Measurements from ENCODE around the gene HAAO. TPM values are rescaled to one million over a fixed set of nuclear protein-coding genes. Genes with fewer than 3 reads are reported as not detected.
A peak's percentile ranks its signal among the peaks of the same experiment; 100 is the strongest.

HAAO gene
- total RNA-seq, 1 donor from 2014 or later: 0.86 TPM

DNA sequence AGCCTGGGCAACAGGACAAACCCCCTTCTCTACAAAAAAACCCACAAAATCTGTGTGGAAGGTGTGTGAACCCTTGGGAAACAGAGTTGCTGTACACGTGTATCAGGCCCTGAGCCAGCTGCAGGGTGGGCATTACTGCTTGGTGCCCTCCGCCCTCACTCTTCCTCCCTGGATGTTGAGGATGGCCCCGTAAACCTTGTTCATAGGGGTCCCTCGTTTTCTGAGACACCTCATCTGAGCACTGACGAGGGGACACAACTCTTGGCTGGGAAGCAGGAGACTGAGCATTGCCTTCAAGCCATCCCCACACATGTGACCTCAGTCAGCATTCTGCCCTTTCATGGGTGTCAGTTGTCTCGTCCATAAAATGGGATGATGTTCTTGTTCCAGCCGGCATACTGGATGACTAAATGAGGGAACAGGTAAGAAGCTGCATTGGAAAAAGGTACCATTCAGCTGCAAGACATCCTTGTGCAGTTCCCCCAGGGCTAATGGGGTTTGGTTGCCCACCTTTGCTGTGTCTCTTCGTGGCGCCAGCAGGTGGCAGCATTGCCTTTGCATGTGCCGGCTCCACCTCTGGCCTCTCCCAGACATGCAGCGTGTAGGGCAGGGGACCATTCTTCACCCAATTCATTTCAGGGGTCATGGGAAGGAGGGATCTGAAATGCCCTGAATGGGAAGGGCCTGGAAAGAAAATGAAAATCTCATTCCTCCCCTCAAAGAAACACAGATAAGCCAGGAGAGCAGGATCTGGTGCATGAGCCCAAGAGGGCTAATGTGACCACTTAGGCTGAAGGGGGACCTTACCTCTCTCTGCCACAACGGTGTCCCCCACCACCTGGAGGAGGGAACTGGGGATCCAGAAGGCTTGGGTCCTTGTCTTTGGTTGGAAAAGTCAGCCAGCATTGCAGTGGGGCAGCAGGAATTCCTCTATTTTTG, 36.4 kb upstream of the HAAO start:
- Mint-ChIP-seq H3K4me1 (ENCODE audit: low read depth) (peaks cover 16% of the 10 kb centered on the region), H3K27ac (no peak overlapping the region), H3K4me3 (no peak overlapping the region), H3K9me3 (no peaks in the 10 kb centered on the region), H3K27me3 (ENCODE audit: insufficient read depth) (peaks cover 14% of the 10 kb centered on the region), H3K36me3 (ENCODE audit: low read depth) (no peaks in the 10 kb centered on the region)
- intact Hi-C loops (cut with micrococcal nuclease): loop anchor here (2.0 to 5.0 kb wide), 4 partner anchors 30 to 654 kb away; partner anchors contain the start of gene ZFP36L2
- peak; percentile 52 for DNase-seq (ENCODE audit: low spot score)

DNA sequence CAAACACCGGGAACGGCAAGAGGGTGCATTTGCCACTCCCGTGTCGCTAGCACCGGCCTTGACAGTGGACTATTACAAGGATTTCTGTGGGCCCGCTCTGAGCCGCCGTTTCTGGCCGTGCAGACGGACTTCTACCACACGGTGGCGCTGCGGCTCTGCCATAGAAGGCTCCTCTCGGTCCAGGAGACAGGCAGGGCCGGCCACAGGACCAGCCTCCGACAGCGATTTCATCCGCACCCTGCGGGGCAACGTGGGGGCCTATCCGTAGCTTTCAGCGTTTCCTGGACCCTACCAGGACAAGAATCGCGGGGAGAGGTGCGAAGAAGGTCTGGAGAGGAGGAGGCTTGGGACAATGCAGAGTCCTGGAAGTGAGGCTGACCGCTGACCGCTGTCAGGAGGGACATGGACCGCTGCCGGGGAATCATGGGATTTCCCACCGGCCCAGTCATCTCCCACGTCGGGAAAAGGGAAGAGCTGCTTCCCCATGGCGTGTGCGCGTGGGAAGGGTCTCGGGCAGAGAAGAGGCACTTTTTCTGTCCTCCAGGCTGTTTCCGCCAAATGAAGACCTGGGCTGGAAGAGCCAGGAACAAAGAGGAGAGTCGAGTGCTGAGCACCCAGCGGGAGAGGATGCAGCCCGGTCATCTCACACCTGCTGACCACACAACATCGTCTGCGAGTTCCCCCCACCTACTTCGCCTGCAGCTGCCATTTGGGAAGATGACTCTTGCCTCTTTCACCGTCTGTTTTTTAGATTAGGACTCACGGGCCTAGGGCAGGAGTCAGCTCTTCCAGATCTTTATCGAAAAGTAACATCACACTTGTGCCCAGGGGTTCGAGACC, 35.5 kb upstream of the HAAO start:
- Mint-ChIP-seq H3K36me3 (ENCODE audit: low read depth) (no peaks in the 10 kb centered on the region), H3K4me1 (ENCODE audit: low read depth) (peaks cover 16% of the 10 kb centered on the region), H3K4me3 (peak overlapping the region; percentile 68), H3K27ac (no peak overlapping the region), H3K27me3 (ENCODE audit: insufficient read depth) (peaks cover 14% of the 10 kb centered on the region), H3K9me3 (no peaks in the 10 kb centered on the region)
- DNase-seq (ENCODE audit: low spot score): peak; percentile 64
- intact Hi-C loops (cut with micrococcal nuclease): loop anchor here (1.0 to 5.0 kb wide), 7 partner anchors 18 to 781 kb away; partner anchors contain the start of gene ZFP36L2

DNA sequence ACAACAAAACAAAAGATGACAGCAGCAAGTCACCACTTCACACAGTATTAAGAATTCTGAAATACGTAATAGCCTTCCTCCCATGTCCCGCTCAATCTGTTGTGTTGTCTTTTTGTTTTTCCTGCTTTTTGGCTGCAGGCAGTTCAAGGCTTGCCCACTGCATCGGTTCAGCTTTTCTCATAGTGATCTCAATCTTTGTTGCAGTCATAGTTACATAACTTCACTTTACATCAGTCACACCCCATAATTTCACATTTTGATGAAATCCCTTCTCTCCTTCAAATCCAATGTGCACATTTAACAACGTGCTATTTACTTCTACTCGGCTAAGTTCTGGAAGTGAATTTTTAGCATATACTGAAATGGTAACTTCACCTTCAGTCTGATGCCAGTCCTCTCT, 33.8 kb upstream of the HAAO start:
- peaks cover 14% of the 10 kb centered on the region for H3K27me3 Mint-ChIP-seq (ENCODE audit: insufficient read depth)
- H3K4me3 Mint-ChIP-seq: no peak overlapping the region
- peaks cover 16% of the 10 kb centered on the region for H3K4me1 Mint-ChIP-seq (ENCODE audit: low read depth)
- no peaks in the 10 kb centered on the region for H3K36me3 Mint-ChIP-seq (ENCODE audit: low read depth)
- no peak overlapping the region for H3K27ac Mint-ChIP-seq
- intact Hi-C loops (cut with micrococcal nuclease): loop anchor here (5.0 kb wide), 2 partner anchors 401 to 656 kb away; partner anchors contain the start of gene ZFP36L2
- no peaks in the 10 kb centered on the region for H3K9me3 Mint-ChIP-seq
- DNase-seq (ENCODE audit: low spot score): no peak

DNA sequence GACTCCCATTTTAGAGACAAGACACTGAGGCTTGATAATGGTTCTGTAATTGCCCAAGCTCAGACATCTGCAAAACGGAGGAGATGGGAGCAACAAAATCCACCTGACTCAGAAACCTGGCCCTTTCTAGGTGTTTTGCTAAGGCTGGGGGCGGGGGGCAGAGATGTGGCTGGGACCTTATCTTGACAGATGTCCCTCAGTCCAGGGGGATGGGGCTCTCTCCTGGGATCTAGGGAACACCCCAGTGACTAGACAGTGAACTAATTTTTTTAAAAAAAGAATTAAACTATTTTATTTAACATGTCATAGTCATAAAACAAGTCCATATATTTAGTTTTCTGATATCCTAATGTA, 32.0 kb upstream of the HAAO start:
- H3K27ac Mint-ChIP-seq: no peak overlapping the region
- intact Hi-C loops (cut with micrococcal nuclease): no loop called here
- H3K27me3 Mint-ChIP-seq (ENCODE audit: insufficient read depth): peaks cover 12% of the 10 kb centered on the region

DNA sequence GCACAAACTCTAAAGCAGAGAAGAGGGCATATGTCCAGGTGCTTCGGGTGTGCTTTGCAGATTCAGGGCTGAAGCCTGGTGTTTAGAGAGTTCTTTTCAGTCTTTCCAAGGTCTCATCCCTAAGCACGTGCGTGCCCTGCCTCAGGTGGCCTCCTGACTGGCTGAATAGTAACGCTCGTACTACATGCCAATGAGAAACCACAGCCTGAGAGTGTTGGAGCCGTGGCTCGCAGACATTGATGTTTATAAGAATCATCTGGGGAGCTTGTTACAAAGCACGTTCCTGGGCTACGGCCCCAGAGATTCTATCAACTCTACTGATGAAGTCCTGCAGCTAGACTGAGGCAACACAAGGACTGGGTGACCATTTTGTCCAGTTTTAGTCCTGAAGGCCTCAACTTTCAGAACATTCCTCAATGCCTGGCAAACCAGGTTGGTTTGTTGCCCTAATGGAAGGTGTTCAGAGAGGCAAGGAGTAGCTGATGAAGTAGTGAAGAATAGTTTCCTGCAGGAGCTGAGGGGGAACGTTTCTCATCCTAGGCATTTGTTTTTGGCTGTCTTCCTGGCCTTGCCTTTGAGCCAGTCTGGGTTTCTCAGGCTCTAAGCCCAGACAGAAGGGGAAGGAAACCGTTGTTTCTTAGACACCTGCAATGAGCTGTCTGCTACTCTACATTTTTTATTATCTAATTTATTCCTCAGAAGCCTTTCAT, 31.5 kb upstream of the HAAO start:
- Mint-ChIP-seq H3K27ac (no peak overlapping the region), H3K36me3 (ENCODE audit: low read depth) (no peaks in the 10 kb centered on the region), H3K27me3 (ENCODE audit: insufficient read depth) (peaks cover 11% of the 10 kb centered on the region), H3K4me3 (no peak overlapping the region), H3K9me3 (no peaks in the 10 kb centered on the region), H3K4me1 (ENCODE audit: low read depth) (peaks cover 13% of the 10 kb centered on the region)
- DNase-seq (ENCODE audit: low spot score): no peak
- intact Hi-C loops (cut with micrococcal nuclease): no loop called here

More for the DNA sequence above, 32.0 kb upstream of the HAAO start:
- Mint-ChIP-seq H3K4me3 (no peak overlapping the region), H3K9me3 (no peaks in the 10 kb centered on the region), H3K4me1 (ENCODE audit: low read depth) (peaks cover 16% of the 10 kb centered on the region), H3K36me3 (ENCODE audit: low read depth) (no peaks in the 10 kb centered on the region)
- no peak for DNase-seq (ENCODE audit: low spot score)

DNA sequence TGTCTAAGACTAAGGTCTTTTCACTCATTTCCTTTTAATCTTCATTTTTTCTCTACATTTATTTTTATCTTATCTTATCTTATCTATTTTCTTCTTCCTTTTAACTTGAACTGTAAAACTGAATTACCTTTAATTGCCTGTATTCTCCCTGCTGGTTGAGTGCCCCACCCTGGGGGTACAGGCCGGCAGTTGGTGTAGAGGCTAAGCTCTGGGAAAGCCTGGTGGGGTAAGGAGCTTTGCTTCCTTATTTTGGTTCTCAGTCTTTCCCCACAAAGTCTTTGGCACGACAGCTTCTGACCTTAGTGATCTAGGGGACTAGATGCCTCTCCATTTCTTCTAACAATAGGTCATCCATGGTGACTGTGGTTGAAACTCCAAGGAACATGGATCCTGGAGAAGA, 26.8 kb upstream of the HAAO start:
- Mint-ChIP-seq H3K4me1 (ENCODE audit: low read depth) (no peaks in the 10 kb centered on the region), H3K4me3 (no peak overlapping the region), H3K27ac (no peak overlapping the region), H3K9me3 (no peaks in the 10 kb centered on the region), H3K36me3 (ENCODE audit: low read depth) (no peaks in the 10 kb centered on the region), H3K27me3 (ENCODE audit: insufficient read depth) (peaks cover 12% of the 10 kb centered on the region)
- DNase-seq (ENCODE audit: low spot score): no peak
- intact Hi-C loops (cut with micrococcal nuclease): no loop called here

DNA sequence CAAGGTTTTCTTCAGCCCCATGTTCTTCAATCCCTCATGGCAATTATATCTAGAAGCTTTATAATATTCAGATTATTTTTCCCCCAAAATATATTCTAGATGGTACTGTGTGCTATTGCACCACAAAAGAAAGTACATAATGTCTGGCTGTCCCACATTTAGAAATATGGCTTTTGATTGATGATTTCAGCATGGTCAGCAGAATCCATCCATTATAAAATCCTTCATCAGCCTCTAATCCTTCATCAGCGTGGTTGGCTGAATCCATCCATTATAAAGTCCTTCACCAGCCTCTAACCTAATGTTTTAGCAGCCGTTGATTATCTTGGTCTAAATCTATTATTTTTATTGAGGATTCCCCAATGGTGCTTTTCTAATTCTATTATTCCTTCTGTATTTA, 23.3 kb upstream of the HAAO start:
- no peak for DNase-seq (ENCODE audit: low spot score)
- no peak overlapping the region for H3K4me3 Mint-ChIP-seq
- intact Hi-C loops (cut with micrococcal nuclease): no loop called here
- peaks cover 12% of the 10 kb centered on the region for H3K27me3 Mint-ChIP-seq (ENCODE audit: insufficient read depth)
- no peaks in the 10 kb centered on the region for H3K9me3 Mint-ChIP-seq
- peaks cover 11% of the 10 kb centered on the region for H3K4me1 Mint-ChIP-seq (ENCODE audit: low read depth)
- no peaks in the 10 kb centered on the region for H3K36me3 Mint-ChIP-seq (ENCODE audit: low read depth)
- H3K27ac Mint-ChIP-seq: no peak overlapping the region

DNA sequence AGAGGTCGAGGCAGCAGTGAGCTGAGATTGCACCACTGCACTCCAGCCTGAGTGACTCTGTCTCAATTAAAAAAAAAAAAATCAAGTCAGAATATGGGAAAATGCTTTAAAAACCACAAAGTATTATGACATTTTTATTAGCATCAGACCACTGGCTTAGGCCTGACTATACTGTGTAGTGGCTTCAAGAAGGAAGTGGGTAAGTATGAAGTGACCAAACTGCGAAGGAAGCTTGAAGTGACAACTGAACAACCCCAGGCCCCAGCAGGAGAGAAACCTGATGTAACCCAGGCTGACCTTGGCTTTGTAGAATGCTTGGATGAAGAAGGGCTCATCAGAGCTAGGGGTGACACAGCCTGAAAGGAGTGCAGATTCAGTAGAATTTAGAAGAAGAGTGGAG, 21.4 kb upstream of the HAAO start:
- DNase-seq (ENCODE audit: low spot score): no peak
- peaks cover 20% of the 10 kb centered on the region for H3K4me1 Mint-ChIP-seq (ENCODE audit: low read depth)
- intact Hi-C loops (cut with micrococcal nuclease): loop anchor here (5.0 kb wide), 2 partner anchors 744 to 1184 kb away; partner anchors contain the start of gene LRPPRC
- H3K4me3 Mint-ChIP-seq: no peak overlapping the region
- H3K27me3 Mint-ChIP-seq (ENCODE audit: insufficient read depth): peaks cover 10% of the 10 kb centered on the region
- H3K36me3 Mint-ChIP-seq (ENCODE audit: low read depth): no peaks in the 10 kb centered on the region
- no peaks in the 10 kb centered on the region for H3K9me3 Mint-ChIP-seq
- H3K27ac Mint-ChIP-seq: no peak overlapping the region

DNA sequence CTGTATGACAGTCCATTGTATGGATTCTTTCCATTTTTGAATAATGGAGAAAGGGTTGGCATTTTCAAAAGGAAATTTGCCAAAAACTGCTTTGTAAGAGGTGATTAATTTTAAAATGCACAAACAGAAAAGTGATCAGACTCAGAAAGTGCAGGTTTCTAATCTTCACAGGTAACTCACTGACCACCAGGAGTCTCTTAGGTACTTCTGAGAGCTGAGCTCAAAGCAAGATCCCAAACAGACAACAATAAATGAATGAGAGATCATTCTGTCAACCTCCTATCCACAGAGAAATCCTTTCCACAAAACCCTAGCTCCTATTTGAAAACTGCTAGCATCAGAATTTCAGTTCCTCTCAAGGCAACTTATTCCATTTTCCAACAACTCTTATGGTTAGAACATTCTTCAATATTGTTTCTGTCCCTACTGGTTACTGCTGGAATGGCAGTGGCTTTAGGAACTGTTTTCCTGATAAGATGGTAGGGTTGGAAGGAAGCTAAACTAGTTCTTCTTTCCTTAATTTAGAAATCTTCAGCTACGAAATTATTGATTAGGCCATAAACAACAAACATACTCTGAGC, 20.6 kb upstream of the HAAO start:
- H3K9me3 Mint-ChIP-seq: no peaks in the 10 kb centered on the region
- H3K36me3 Mint-ChIP-seq (ENCODE audit: low read depth): no peaks in the 10 kb centered on the region
- H3K4me1 Mint-ChIP-seq (ENCODE audit: low read depth): peaks cover 20% of the 10 kb centered on the region
- intact Hi-C loops (cut with micrococcal nuclease): loop anchor here (5.0 kb wide), 2 partner anchors 744 to 1184 kb away; partner anchors contain the start of gene LRPPRC
- H3K4me3 Mint-ChIP-seq: peak overlapping the region; percentile 63
- no peak for DNase-seq (ENCODE audit: low spot score)
- peak overlapping the region; percentile 78 for H3K27ac Mint-ChIP-seq
- H3K27me3 Mint-ChIP-seq (ENCODE audit: insufficient read depth): peaks cover 12% of the 10 kb centered on the region

DNA sequence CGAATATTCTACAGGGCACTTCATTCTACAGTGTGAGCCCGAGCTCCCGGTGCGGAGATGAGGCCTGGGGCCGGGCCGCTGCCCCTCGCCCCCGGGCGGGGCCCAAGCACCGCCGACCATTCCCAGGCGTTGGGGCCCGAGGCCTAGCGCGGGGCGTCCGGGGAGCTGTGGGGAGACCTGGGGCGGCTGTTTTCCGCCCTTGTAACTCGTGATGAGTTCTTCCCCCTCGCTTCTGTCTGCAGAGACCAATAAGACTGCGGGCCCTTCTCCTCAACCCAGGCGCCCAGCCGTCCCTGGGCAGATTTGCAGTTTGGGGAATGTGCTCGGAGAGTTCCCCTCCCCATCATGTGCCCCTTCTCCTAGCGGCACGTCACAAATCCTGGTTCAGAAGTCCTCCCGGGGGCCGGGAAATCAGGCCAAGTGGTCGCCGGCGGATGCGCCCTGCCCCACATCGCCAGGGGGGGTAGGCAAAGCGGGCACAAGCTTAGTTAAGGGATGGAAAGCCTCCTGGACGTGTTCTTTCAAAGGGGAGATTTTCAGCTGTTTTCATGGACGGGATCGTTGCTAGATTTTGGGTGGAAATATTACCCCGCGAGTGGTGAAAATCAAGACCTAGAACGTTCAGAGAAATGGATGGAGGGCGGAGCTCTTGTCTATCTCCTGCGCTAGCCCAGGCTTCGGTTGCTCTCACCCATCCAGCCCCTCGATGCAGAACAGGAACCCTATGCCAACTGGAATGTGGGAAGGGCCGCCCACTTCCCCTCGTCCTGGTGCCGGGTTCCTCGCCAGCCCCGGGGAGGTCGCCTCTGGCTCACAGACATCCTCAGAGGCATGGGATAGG, 18.8 kb upstream of the HAAO start:
- Mint-ChIP-seq H3K4me1 (ENCODE audit: low read depth) (peaks cover 20% of the 10 kb centered on the region), H3K27ac (peak overlapping the region; percentile 100)

DNA sequence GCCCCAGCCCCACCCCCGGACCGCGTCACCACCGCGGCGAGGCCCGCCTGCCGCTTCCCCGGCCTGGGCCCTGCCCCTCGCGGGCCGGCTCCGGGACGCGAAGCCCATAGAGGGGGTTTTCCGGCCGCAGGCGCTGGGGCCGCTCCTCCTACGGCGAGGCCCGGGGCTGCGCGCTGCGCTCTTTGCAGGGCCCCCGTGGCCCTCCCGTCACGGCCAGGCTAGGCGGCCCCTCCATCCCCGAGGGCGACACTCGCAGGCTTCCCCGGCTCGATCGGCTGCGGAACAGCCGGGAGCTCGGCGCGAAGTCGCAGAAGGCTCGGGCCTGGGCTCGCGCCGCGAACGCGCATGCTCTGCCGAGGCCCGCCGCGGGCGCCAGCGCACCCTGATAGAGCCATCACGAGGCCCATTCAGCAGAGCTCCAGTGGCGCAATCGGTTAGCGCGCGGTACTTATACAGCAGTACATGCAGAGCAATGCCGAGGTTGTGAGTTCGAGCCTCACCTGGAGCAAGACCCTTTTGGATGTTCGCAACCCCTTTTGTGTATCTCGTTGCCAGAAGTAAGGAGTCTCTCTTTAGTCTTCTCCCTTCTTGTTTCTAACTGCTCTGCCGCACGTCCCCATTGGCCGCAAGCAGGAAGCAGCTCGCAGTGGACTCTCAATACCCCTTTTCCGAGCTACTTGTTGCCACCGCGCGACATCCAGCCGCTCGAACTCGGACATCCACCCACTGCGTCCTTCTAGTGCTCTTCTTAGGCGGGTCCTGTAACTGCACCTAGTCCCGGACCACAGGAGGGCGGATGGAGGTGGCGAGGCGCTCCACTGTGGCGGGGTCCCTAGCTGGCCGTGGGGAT, 18.0 kb upstream of the HAAO start:
- peak; percentile 94 for DNase-seq (ENCODE audit: low spot score)
- peaks cover 20% of the 10 kb centered on the region for H3K4me1 Mint-ChIP-seq (ENCODE audit: low read depth)
- H3K4me3 Mint-ChIP-seq: peak overlapping the region; percentile 89
- intact Hi-C loops (cut with micrococcal nuclease): loop anchor here (1.0 to 5.0 kb wide), 12 partner anchors 14 to 1358 kb away; partner anchors contain the start of genes COX7A2L, LRPPRC, MTA3 and PPM1B
- peak overlapping the region; percentile 100 for H3K27ac Mint-ChIP-seq
- no peaks in the 10 kb centered on the region for H3K9me3 Mint-ChIP-seq
- no peaks in the 10 kb centered on the region for H3K36me3 Mint-ChIP-seq (ENCODE audit: low read depth)
- H3K27me3 Mint-ChIP-seq (ENCODE audit: insufficient read depth): peaks cover 21% of the 10 kb centered on the region

More for the DNA sequence above, 18.8 kb upstream of the HAAO start:
- peak; percentile 33 for DNase-seq (ENCODE audit: low spot score)
- intact Hi-C loops (cut with micrococcal nuclease): loop anchor here (1.0 to 5.0 kb wide), 12 partner anchors 15 to 1357 kb away; partner anchors contain the start of genes COX7A2L, LRPPRC, MTA3 and PPM1B
- Mint-ChIP-seq H3K36me3 (ENCODE audit: low read depth) (no peaks in the 10 kb centered on the region), H3K4me3 (peak overlapping the region; percentile 89), H3K27me3 (ENCODE audit: insufficient read depth) (peaks cover 14% of the 10 kb centered on the region), H3K9me3 (no peaks in the 10 kb centered on the region)
